HG03097 (cell line): ENCODE results near the gene WDR35.
"Not testable (repeated sequence)": the region's sequence is repeated elsewhere in the genome, so short reads cannot be mapped to it uniquely, and the experiment has no call there.

Experiments
- ATAC-seq: cut with Tn5 transposase; IDR thresholded peaks from one replicate; pipeline ENCODE4 v1.9.1; 2021; ENCODE audit not compliant: unreplicated experiment, low FRiP score

The WDR35 gene

GRCh38 chr2:19897623-19898245 is 92.2 kb downstream of the WDR35 start:
- ATAC-seq, result no peak

- no peak for ATAC-seq
Measured at GRCh38 chr2:19895535-19895934, 94.4 kb downstream of the WDR35 start.

GRCh38 chr2:19894134-19894792 is 95.6 kb downstream of the WDR35 start:
- ATAC-seq, result no peak

GRCh38 chr2:19893520-19894133 is 96.3 kb downstream of the WDR35 start:
- ATAC-seq, result peak; percentile 40

- ATAC-seq, result not testable (repeated sequence)
Measured at GRCh38 chr2:19891971-19892370, 97.9 kb downstream of the WDR35 start.

GRCh38 chr2:19890104-19890503 is 99.8 kb downstream of the WDR35 start:
- ATAC-seq, result no peak

GRCh38 chr2:19888831-19889230 is 101.1 kb downstream of the WDR35 start:
- ATAC-seq, result no peak

GRCh38 chr2:19887510-19887909 is 102.4 kb downstream of the WDR35 start:
- ATAC-seq, result no peak

- no peak for ATAC-seq
Measured at GRCh38 chr2:19886261-19886660, 103.6 kb downstream of the WDR35 start.

- no peak for ATAC-seq
Measured at GRCh38 chr2:19885791-19886190, 104.1 kb downstream of the WDR35 start.

GRCh38 chr2:19883971-19884720 is 105.8 kb downstream of the WDR35 start:
- ATAC-seq, result no peak

- no peak for ATAC-seq
Measured at GRCh38 chr2:19883486-19883885, 106.4 kb downstream of the WDR35 start.

- ATAC-seq, result no peak
Measured at GRCh38 chr2:19882286-19882685, 107.6 kb downstream of the WDR35 start.

GRCh38 chr2:19881908-19882265 is 108.0 kb downstream of the WDR35 start:
- no peak for ATAC-seq

GRCh38 chr2:19881221-19881907 is 108.5 kb downstream of the WDR35 start:
- ATAC-seq, result no peak

GRCh38 chr2:19880191-19880590 is 109.7 kb downstream of the WDR35 start:
- not testable (repeated sequence) for ATAC-seq

- no peak for ATAC-seq
Measured at GRCh38 chr2:19879120-19879519, 110.8 kb downstream of the WDR35 start.

GRCh38 chr2:19878268-19879046 is 111.4 kb downstream of the WDR35 start:
- ATAC-seq, result no peak

- no peak for ATAC-seq
Measured at GRCh38 chr2:19876751-19877150, 113.2 kb downstream of the WDR35 start.

- no peak for ATAC-seq
Measured at GRCh38 chr2:19875280-19875679, 114.6 kb downstream of the WDR35 start.
